Astrocyte of the spinal cord (primary cell): Measurements from ENCODE around the gene FAM89B.

Experiments used
- DNase-seq: peaks from one replicate; pipeline ENCODE4 v3.0.0; 2011; ENCODE audit warnings: low read depth, low spot score
- H3K4me3 ChIP-seq: 2 replicates; pipeline ENCODE4 v1.5.1; 2011; ENCODE audit warnings: low read depth, mild to moderate bottlenecking, low read length, moderate library complexity
- CTCF ChIP-seq: IDR thresholded peaks from 2 replicates; pipeline ENCODE4 v1.5.1; 2012; ENCODE audit warnings: low read depth, mild to moderate bottlenecking, low read length, inconsistent platforms
- in situ Hi-C: cut with HindIII; loops from 2 replicates; pipeline ENCODE4 v1.10.0; 2017; ENCODE audit warnings: low sequenced_read_pairs

FAM89B gene

GRCh38 chr11:65536412-65537295, 35.7 kb upstream of the FAM89B start:
- TF ChIP-seq CTCF: no peak
- DNase-seq: no peak
- no peak overlapping the region for H3K4me3 ChIP-seq
- in situ Hi-C loops: no loop called here

GRCh38 chr11:65537296-65537597, 35.1 kb upstream of the FAM89B start:
- no peak for TF ChIP-seq CTCF
- H3K4me3 ChIP-seq: no peak overlapping the region
- DNase-seq: no peak
- in situ Hi-C loops: no loop called here

DNA sequence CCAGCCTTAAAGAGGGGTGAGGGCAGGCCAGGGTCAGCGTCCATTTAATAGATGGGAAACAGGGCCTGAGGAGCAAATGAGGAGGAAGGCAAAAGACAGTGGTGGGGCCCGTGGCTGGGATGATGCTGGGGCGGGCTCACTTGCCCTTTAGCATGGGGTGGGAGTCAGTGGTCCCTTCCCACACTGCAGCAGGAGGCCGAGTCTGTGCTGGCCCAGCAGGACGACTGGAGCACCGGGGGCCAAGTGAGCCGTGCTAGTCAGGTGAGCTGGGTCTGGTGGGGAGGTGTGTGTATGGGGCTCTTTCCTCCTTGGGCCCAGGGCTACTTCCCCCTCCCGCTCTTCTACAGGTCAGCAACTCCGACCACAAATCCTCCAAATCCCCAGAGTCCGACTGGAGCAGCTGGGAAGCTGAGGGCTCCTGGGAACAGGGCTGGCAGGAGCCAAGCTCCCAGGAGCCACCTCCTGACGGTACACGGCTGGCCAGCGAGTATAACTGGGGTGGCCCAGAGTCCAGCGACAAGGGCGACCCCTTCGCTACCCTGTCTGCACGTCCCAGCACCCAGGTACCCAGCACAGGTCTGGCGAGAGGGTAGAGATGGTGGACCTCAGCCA, 34.6 kb upstream of the FAM89B start:
- H3K4me3 ChIP-seq: no peak overlapping the region
- TF ChIP-seq CTCF: no peak
- DNase-seq: no peak
- in situ Hi-C loops: no loop called here

- TF ChIP-seq CTCF: no peak
- in situ Hi-C loops: no loop called here
- H3K4me3 ChIP-seq: no peak overlapping the region
- DNase-seq: no peak
Measured at GRCh38 chr11:65538232-65538914, 34.0 kb upstream of the FAM89B start.

- no peak overlapping the region for H3K4me3 ChIP-seq
- in situ Hi-C loops: no loop called here
- TF ChIP-seq CTCF: no peak
- DNase-seq: no peak
Measured at GRCh38 chr11:65538915-65539743, 33.2 kb upstream of the FAM89B start.

GRCh38 chr11:65539744-65540289, 32.5 kb upstream of the FAM89B start:
- DNase-seq: no peak

More at GRCh38 chr11:65539744-65540289, 32.5 kb upstream of the FAM89B start:
- in situ Hi-C loops: no loop called here
- peak overlapping the region; percentile 28 for H3K4me3 ChIP-seq
- no peak for TF ChIP-seq CTCF
